OCI-LY1 (cell line): ENCODE results near the gene PTPN4.

ENCODE experiments used
- CTCF ChIP-seq: fragments of 200-600 bp; sonication (generic), shearing (Covaris generic); IDR thresholded peaks from 2 replicates; pipeline ENCODE4 v1.5.1; 2017; ENCODE audit warnings: mild to moderate bottlenecking, antibody characterized with exemption, low read length, moderate library complexity, mixed read lengths
- EZH2 ChIP-seq: fragments of 200-600 bp; sonication (generic), shearing (Covaris generic); IDR thresholded peaks from 2 replicates; pipeline ENCODE4 v1.8.0; 2017; ENCODE audit warnings: borderline replicate concordance, mixed run types, mild to moderate bottlenecking, antibody characterized with exemption, low read length, moderate library complexity, mixed read lengths

- TF ChIP-seq CTCF (no peak), EZH2 (no peak)
Measured at GRCh38 chr2:119734047-119734446, 25.7 kb upstream of the PTPN4 start.
